ENCODE measurements around the gene ICA1L.

Gene ICA1L

GRCh38 chr2:202883987-202884675, 12.6 kb upstream of the ICA1L start:
- H3F3A ChIP-seq (ENCODE audit: insufficient read depth, low read length) = no peaks in the 10 kb centered on the region
- no peak overlapping the region for H3K9ac ChIP-seq (ENCODE audit: low read length)
- TF ChIP-seq EZH2 (IDR thresholded peaks at IDR 0.05; ENCODE audit: borderline replicate concordance, low read length) = no peak
- no peak for TF ChIP-seq CTCF (IDR thresholded peaks at IDR 0.05; ENCODE audit: low read length)
- H3K4me2 ChIP-seq (ENCODE audit: low read length) = no peak overlapping the region
- H3K36me3 ChIP-seq (ENCODE audit: insufficient read depth, low read length) = peaks cover 77% of the 10 kb centered on the region
- H3K27ac ChIP-seq (ENCODE audit: low read depth, low read length, poor library complexity, severe bottlenecking) = no peak overlapping the region
- no peaks in the 10 kb centered on the region for H3K4me1 ChIP-seq (ENCODE audit: insufficient read depth, low read length, severe bottlenecking)
- H3K79me2 ChIP-seq (ENCODE audit: insufficient read depth, low read length) = no peaks in the 10 kb centered on the region
- no peaks in the 10 kb centered on the region for H3K9me3 ChIP-seq (ENCODE audit: low read length)
- no peaks in the 10 kb centered on the region for H4K20me1 ChIP-seq (ENCODE audit: insufficient read depth, low read length)
- no peak overlapping the region for H3K4me3 ChIP-seq (ENCODE audit: low read depth, low read length, poor library complexity, severe bottlenecking)
- H2AFZ ChIP-seq (ENCODE audit: low read length) = no peak overlapping the region
- no peaks in the 10 kb centered on the region for H3K9me2 ChIP-seq (ENCODE audit: low read depth, low read length)
- H3K27me3 ChIP-seq (ENCODE audit: insufficient read depth, low read length) = no peaks in the 10 kb centered on the region

- Histone ChIP-seq H3K4me2 (ENCODE audit: low read length) (no peak overlapping the region), H3K9ac (ENCODE audit: low read length) (no peak overlapping the region), H3K4me3 (ENCODE audit: low read depth, low read length, poor library complexity, severe bottlenecking) (no peak overlapping the region), H3K27me3 (ENCODE audit: insufficient read depth, low read length) (no peaks in the 10 kb centered on the region), H3K79me2 (ENCODE audit: insufficient read depth, low read length) (no peaks in the 10 kb centered on the region), H3F3A (ENCODE audit: insufficient read depth, low read length) (no peaks in the 10 kb centered on the region), H2AFZ (ENCODE audit: low read length) (no peak overlapping the region), H3K4me1 (ENCODE audit: insufficient read depth, low read length, severe bottlenecking) (no peaks in the 10 kb centered on the region), H3K9me2 (ENCODE audit: low read depth, low read length) (no peaks in the 10 kb centered on the region), H3K36me3 (ENCODE audit: insufficient read depth, low read length) (peaks cover 62% of the 10 kb centered on the region), H4K20me1 (ENCODE audit: insufficient read depth, low read length) (no peaks in the 10 kb centered on the region), H3K9me3 (ENCODE audit: low read length) (no peaks in the 10 kb centered on the region), H3K27ac (ENCODE audit: low read depth, low read length, poor library complexity, severe bottlenecking) (no peak overlapping the region)
- TF ChIP-seq CTCF (IDR thresholded peaks at IDR 0.05; ENCODE audit: low read length) = no peak
- TF ChIP-seq EZH2 (IDR thresholded peaks at IDR 0.05; ENCODE audit: borderline replicate concordance, low read length) = no peak
Observed at GRCh38 chr2:202881570-202881969, 10.0 kb upstream of the ICA1L start.

- no peaks in the 10 kb centered on the region for H3K9me3 ChIP-seq (ENCODE audit: low read length)
- H2AFZ ChIP-seq (ENCODE audit: low read length) = no peak overlapping the region
- H3K4me2 ChIP-seq (ENCODE audit: low read length) = no peak overlapping the region
- no peak overlapping the region for H3K9ac ChIP-seq (ENCODE audit: low read length)
- H3K36me3 ChIP-seq (ENCODE audit: insufficient read depth, low read length) = peaks cover 38% of the 10 kb centered on the region
- H3K27me3 ChIP-seq (ENCODE audit: insufficient read depth, low read length) = no peaks in the 10 kb centered on the region
- no peak overlapping the region for H3K4me3 ChIP-seq (ENCODE audit: low read depth, low read length, poor library complexity, severe bottlenecking)
- H3K4me1 ChIP-seq (ENCODE audit: insufficient read depth, low read length, severe bottlenecking) = no peaks in the 10 kb centered on the region
- TF ChIP-seq EZH2 (IDR thresholded peaks at IDR 0.05; ENCODE audit: borderline replicate concordance, low read length) (no peak), CTCF (IDR thresholded peaks at IDR 0.05; ENCODE audit: low read length) (no peak)
- no peak overlapping the region for H3K27ac ChIP-seq (ENCODE audit: low read depth, low read length, poor library complexity, severe bottlenecking)
- H3K79me2 ChIP-seq (ENCODE audit: insufficient read depth, low read length) = no peaks in the 10 kb centered on the region
- 0 out of 2 replicates have a peak, but pooled peaks cover 6% of the 10 kb centered on the region for H3F3A ChIP-seq (ENCODE audit: insufficient read depth, low read length)
- H3K9me2 ChIP-seq (ENCODE audit: low read depth, low read length) = no peaks in the 10 kb centered on the region
- no peaks in the 10 kb centered on the region for H4K20me1 ChIP-seq (ENCODE audit: insufficient read depth, low read length)
Observed at GRCh38 chr2:202877699-202878098, 6.1 kb upstream of the ICA1L start.
